GM12878 (cell line): ENCODE data around the gene SPRED2.

Source experiments
- CREB1 ChIP-seq: IDR thresholded peaks from 2 replicates; pipeline ENCODE4 v1.6.1; 2012; ENCODE audit warnings: low read depth, mild to moderate bottlenecking, inconsistent platforms
- ESRRA ChIP-seq: IDR thresholded peaks from 2 replicates; pipeline ENCODE4 v1.6.1; 2012; ENCODE audit warnings: mild to moderate bottlenecking, low read length, improper control_type of control experiment
- NR2C1 ChIP-seq: fragments of 450-650 bp; IDR thresholded peaks from 2 replicates; pipeline ENCODE4 v1.6.1; 2017; ENCODE audit warnings: antibody characterized with exemption, mild to moderate bottlenecking, moderate library complexity
- POLR2A ChIP-seq: IDR thresholded peaks from 2 replicates; pipeline ENCODE4 v1.6.1; 2011; ENCODE audit warnings: low read depth, mild to moderate bottlenecking, low read length
- POLR2AphosphoS5 ChIP-seq: IDR thresholded peaks from 2 replicates; pipeline ENCODE4 v1.6.1; 2011; ENCODE audit warnings: mild to moderate bottlenecking, low read length, inconsistent platforms
- RFX5 ChIP-seq: IDR thresholded peaks from 2 replicates; pipeline ENCODE4 v1.6.1; 2011; ENCODE audit warnings: low read depth, low read length, improper control_type of control experiment
- SREBF2 ChIP-seq: IDR thresholded peaks from 2 replicates; pipeline ENCODE4 v1.6.1; 2012; ENCODE audit warnings: mild to moderate bottlenecking, low read length
- ZNF24 ChIP-seq: fragments of 450-650 bp; IDR thresholded peaks from 2 replicates; pipeline ENCODE4 v1.6.1; 2017; ENCODE audit warnings: antibody characterized with exemption, mild to moderate bottlenecking
- ZNF274 ChIP-seq: IDR thresholded peaks from one replicate; pipeline ENCODE4 v1.8.0; 2011; ENCODE audit not compliant: insufficient read length, insufficient read depth
- ZZZ3 ChIP-seq: IDR thresholded peaks from 2 replicates; pipeline ENCODE4 v1.6.1; 2011; ENCODE audit warnings: low read depth; ENCODE audit not compliant: control insufficient read depth, insufficient read length
- TF ChIP-seq, protein P1 (sequence below): IDR thresholded peaks from 2 replicates; pipeline ENCODE4 v1.6.1; 2012; ENCODE audit warnings: mild to moderate bottlenecking, low read depth, low read length
- TF ChIP-seq, protein P2 (sequence below), 3 experiments: IDR thresholded peaks in 2 of 3; conservative IDR thresholded peaks in 1 of 3; 2 replicates each; pipeline ENCODE4 v1.5.1; 2011; ENCODE audit warnings: low read depth in 3 of 3, low read length in 3 of 3, mild to moderate bottlenecking in 3 of 3, control low read depth in 2 of 3, moderate library complexity in 2 of 3, inconsistent platforms in 1 of 3, mixed read lengths in 1 of 3; ENCODE audit not compliant: control insufficient read depth in 2 of 3, insufficient read depth in 1 of 3; ENCODE audit errors: extremely low read depth in 1 of 3
- TF ChIP-seq, protein P3 (sequence below): IDR thresholded peaks from 2 replicates; pipeline ENCODE4 v1.6.1; 2012; ENCODE audit warnings: low read depth, low read length, improper control_type of control experiment

DNA sequence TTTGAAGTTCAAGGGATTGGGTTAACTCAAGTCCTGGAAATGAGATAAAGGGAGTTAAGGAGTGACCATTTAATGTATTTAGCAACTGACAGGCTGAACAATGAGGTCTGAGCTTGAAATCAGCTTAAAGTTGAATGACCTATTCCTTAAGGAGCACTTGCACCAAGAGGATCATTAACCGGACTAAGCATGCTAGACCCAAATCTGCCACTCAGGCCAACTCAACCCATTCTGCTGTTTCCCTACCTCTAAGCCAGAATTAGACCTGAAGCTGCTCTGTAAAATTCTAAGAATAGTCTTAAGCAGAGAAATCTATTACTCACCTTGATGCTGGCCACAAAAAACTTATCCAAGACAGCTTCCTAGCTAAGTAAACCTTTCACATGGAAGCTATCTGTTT lies 59.8 kb downstream of the SPRED2 start:
- TF ChIP-seq, protein P1, sequence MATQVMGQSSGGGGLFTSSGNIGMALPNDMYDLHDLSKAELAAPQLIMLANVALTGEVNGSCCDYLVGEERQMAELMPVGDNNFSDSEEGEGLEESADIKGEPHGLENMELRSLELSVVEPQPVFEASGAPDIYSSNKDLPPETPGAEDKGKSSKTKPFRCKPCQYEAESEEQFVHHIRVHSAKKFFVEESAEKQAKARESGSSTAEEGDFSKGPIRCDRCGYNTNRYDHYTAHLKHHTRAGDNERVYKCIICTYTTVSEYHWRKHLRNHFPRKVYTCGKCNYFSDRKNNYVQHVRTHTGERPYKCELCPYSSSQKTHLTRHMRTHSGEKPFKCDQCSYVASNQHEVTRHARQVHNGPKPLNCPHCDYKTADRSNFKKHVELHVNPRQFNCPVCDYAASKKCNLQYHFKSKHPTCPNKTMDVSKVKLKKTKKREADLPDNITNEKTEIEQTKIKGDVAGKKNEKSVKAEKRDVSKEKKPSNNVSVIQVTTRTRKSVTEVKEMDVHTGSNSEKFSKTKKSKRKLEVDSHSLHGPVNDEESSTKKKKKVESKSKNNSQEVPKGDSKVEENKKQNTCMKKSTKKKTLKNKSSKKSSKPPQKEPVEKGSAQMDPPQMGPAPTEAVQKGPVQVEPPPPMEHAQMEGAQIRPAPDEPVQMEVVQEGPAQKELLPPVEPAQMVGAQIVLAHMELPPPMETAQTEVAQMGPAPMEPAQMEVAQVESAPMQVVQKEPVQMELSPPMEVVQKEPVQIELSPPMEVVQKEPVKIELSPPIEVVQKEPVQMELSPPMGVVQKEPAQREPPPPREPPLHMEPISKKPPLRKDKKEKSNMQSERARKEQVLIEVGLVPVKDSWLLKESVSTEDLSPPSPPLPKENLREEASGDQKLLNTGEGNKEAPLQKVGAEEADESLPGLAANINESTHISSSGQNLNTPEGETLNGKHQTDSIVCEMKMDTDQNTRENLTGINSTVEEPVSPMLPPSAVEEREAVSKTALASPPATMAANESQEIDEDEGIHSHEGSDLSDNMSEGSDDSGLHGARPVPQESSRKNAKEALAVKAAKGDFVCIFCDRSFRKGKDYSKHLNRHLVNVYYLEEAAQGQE, result no peak
- TF ChIP-seq, protein P2, sequence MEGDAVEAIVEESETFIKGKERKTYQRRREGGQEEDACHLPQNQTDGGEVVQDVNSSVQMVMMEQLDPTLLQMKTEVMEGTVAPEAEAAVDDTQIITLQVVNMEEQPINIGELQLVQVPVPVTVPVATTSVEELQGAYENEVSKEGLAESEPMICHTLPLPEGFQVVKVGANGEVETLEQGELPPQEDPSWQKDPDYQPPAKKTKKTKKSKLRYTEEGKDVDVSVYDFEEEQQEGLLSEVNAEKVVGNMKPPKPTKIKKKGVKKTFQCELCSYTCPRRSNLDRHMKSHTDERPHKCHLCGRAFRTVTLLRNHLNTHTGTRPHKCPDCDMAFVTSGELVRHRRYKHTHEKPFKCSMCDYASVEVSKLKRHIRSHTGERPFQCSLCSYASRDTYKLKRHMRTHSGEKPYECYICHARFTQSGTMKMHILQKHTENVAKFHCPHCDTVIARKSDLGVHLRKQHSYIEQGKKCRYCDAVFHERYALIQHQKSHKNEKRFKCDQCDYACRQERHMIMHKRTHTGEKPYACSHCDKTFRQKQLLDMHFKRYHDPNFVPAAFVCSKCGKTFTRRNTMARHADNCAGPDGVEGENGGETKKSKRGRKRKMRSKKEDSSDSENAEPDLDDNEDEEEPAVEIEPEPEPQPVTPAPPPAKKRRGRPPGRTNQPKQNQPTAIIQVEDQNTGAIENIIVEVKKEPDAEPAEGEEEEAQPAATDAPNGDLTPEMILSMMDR (IDR thresholded peaks at IDR 0.05 in 2 of 3, conservative IDR thresholded peaks at IDR 0.05 in 1 of 3; ENCODE audit: control insufficient read depth in 2 of 3, extremely low read depth in 1 of 3, insufficient read depth in 1 of 3, low read depth in 3 of 3, low read length in 3 of 3), result no peak
- TF ChIP-seq ZZZ3 (no peak), POLR2A (no peak), POLR2AphosphoS5 (no peak), ZNF24 (no peak), ZNF274 (no peak), CREB1 (no peak), ESRRA (no peak), SREBF2 (no peak), NR2C1 (no peak), RFX5 (no peak)
- TF ChIP-seq, protein P3, sequence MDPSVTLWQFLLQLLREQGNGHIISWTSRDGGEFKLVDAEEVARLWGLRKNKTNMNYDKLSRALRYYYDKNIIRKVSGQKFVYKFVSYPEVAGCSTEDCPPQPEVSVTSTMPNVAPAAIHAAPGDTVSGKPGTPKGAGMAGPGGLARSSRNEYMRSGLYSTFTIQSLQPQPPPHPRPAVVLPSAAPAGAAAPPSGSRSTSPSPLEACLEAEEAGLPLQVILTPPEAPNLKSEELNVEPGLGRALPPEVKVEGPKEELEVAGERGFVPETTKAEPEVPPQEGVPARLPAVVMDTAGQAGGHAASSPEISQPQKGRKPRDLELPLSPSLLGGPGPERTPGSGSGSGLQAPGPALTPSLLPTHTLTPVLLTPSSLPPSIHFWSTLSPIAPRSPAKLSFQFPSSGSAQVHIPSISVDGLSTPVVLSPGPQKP, result no peak
